Measurements from ENCODE around the gene WDR54.

WDR54 gene, protein sequence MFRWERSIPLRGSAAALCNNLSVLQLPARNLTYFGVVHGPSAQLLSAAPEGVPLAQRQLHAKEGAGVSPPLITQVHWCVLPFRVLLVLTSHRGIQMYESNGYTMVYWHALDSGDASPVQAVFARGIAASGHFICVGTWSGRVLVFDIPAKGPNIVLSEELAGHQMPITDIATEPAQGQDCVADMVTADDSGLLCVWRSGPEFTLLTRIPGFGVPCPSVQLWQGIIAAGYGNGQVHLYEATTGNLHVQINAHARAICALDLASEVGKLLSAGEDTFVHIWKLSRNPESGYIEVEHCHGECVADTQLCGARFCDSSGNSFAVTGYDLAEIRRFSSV

GRCh38 chr2:74421221-74421870 lies at the start of gene WDR54, which contains the start of gene C2orf81:
Gene WDR54 (plus strand): TSS chr2:74421730. CDS start chr2:74422154, 424 bp downstream.
Gene C2orf81 (minus strand): TSS chr2:74421619. CDS start chr2:74421560, 59 bp downstream.
- peak; percentile 92 to 95 for DNase-seq (ENCODE audit: low read depth in 2 of 2)

- no peak for DNase-seq (ENCODE audit: low read depth in 2 of 2)
These were observed 48.9 kb upstream of the WDR54 start for GRCh38 chr2:74372674-74373073.

DNA sequence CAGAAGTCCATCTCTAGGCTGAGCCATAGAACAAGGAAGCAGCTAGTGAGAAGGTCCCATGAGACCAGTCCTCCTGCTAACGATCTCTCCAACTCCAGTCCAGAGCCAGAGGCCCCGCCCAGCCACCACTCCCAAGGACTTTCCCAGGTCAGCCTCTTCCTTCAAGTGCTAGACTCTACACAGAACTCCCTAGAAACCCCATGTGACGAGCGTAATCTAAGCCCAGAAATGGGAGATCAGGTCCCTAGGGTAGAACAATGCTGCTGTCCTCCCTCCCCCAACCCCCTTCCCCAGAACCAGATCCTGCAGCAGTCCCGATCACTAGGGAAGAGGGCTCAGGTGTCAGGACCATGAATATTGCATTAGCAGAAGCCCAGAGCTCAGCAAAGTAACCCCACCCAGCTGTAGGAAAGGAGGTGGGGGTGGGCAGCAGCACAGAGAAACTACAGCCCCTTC lies 48.3 kb upstream of the WDR54 start:
- DNase-seq (ENCODE audit: low read depth in 2 of 2): no peak

DNA sequence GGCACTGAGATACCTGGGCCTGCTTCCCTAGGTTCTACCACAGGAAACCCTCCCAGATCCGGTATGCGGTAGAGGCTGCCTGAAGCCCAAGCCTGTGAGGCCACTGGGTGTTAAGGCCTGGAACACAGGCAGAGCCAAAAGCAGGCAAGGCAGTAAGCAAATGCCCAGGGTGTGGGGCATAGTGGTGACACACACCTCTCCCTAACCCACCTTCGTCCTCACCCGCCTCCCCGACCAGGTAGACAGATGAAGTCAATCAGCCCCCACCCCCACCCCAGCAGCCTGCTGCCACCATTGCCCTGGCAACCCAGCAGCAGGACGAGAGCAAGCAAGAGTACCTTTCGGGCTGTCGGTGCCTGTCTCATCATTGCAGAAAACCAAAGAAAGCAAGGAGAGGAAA lies 47.5 kb upstream of the WDR54 start:
- DNase-seq (ENCODE audit: low read depth in 2 of 2): no peak

- no peak for DNase-seq (ENCODE audit: low read depth in 2 of 2)
These were observed 46.9 kb upstream of the WDR54 start for GRCh38 chr2:74374509-74375205.

DNA sequence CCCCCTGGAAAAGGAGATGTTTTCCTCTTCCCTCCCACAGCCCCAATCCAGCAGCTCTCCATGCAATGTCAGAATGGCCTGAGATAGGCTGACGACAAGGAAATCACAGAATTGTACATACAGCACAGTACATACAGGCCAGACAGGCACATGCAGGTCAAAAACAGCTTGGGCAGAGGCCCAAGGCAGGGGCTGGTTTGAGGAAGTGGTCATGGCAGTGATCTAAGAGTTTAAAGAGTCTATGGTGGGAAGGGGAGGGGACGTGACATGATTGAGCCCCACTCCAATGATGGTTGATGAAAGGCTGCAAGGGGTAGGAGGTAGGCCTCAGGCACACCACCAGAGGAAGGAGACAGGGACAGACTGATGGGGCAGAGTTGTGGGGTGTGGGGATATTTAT lies 45.7 kb upstream of the WDR54 start:
- DNase-seq (ENCODE audit: low read depth in 2 of 2): no peak

GRCh38 chr2:74378007-74378406 lies 43.5 kb upstream of the WDR54 start:
- no peak for DNase-seq (ENCODE audit: low read depth in 2 of 2)

GRCh38 chr2:74379851-74380789 lies 41.4 kb upstream of the WDR54 start, which contains the start of gene DCTN1:
Gene DCTN1 (minus strand): TSS chr2:74380311. CDS start chr2:74380037, 274 bp downstream.
- no peak for DNase-seq (ENCODE audit: low read depth in 2 of 2)

GRCh38 chr2:74381751-74382150 lies 39.8 kb upstream of the WDR54 start:
- no peak for DNase-seq (ENCODE audit: low read depth in 2 of 2)

- no peak for DNase-seq (ENCODE audit: low read depth in 2 of 2)
These were observed 38.3 kb upstream of the WDR54 start for GRCh38 chr2:74383254-74383653.

- DNase-seq (ENCODE audit: low read depth in 2 of 2): no peak
These were observed 37.5 kb upstream of the WDR54 start for GRCh38 chr2:74384051-74384450.

- DNase-seq (ENCODE audit: low read depth in 2 of 2): no peak
These were observed 36.1 kb upstream of the WDR54 start for GRCh38 chr2:74385396-74385795.

- DNase-seq (ENCODE audit: low read depth in 2 of 2): no peak
These were observed 34.2 kb upstream of the WDR54 start for GRCh38 chr2:74387346-74387745.

DNA sequence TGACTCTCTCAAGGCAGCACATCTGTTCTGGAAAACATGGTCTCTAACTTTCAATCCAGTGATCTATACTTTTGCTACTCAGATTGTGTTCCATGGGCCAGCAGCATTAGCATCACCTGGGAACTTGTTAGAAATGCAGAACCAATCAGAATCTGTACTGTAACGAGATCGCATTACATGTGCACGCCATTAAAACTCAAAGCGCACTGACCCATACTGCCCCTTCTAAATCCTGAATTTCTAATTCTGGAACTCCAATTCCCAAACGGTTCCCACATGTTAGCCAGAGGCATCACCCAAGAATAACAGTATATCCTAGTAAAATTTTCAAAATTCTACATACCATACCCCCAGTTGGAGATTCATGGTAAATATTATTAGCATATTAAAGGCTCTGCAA lies 30.9 kb upstream of the WDR54 start:
- DNase-seq (ENCODE audit: low read depth in 2 of 2): no peak

GRCh38 chr2:74391209-74391579 lies 30.3 kb upstream of the WDR54 start:
- DNase-seq (ENCODE audit: low read depth in 2 of 2): no peak

GRCh38 chr2:74391580-74392448 lies 29.7 kb upstream of the WDR54 start:
- peak; percentile 87 to 89 for DNase-seq (ENCODE audit: low read depth in 2 of 2)

- DNase-seq (ENCODE audit: low read depth in 2 of 2): no peak
These were observed 29.1 kb upstream of the WDR54 start for GRCh38 chr2:74392449-74392743.

DNA sequence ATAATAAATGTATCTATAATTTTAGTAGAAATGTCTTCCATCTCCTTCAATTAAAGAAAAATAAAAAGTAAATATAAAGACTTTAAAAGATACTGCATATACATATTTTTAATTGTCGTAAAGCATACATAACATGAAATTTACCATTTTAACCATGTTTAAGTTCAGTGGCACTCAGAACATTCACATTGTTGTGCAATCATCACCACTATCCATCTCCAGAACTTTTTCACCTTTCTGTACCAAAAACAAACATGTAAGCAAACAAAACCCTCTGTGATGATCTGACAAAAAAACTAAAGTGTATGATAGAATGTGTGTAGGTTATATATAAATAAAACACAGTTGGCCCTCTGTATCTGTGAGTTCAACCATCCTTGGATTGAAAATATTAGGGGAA lies 28.0 kb upstream of the WDR54 start:
- no peak for DNase-seq (ENCODE audit: low read depth in 2 of 2)

- no peak for DNase-seq (ENCODE audit: low read depth in 2 of 2)
These were observed 25.4 kb upstream of the WDR54 start for GRCh38 chr2:74396149-74396548.

DNA sequence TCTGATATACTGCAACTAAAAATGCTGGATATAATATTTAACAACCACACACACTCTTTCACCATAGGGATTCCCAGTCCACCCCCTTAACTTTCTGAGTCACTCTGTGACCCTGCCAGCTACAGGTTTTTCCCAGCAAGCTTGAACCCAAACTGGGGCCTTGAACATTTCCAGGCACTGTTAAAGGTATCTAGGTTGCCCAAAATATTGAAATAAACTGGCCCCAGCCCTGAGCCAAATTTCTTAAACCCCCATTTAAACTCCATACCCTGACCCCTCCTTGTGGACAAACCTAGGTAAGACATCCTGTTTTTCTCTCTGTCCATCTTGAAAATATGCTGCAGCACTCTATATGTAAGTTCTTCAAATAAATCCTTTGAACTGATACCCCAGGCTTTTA lies 21.7 kb upstream of the WDR54 start:
- DNase-seq (ENCODE audit: low read depth in 2 of 2): no peak

DNA sequence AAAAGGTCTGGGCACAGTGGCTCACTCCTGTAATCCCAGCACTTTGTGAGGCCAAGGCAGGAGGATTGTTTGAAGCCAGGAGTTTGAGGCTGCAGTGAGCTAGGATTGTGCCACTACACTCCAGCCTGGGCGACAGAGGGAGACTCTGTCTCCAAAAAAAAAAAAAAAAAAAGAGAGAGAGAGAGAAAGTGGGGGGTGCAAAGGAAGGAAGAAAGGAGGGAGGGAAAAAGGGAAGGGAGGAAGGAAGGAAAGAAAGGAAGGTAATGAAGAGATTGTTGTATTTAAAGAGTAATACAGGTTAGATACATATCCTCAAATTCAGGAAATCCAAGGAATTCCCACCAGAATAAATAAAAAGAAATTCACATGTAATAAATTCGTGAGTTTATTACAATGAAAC lies 19.6 kb upstream of the WDR54 start:
- no peak for DNase-seq (ENCODE audit: low read depth in 2 of 2)
